Choroid plexus epithelial cell (primary cell): Measurements from ENCODE around the gene SSBP2.
"Not testable (repeated sequence)": the region's sequence is repeated elsewhere in the genome, so short reads cannot be mapped to it uniquely, and the experiment has no call there.

Source experiments
- DNase-seq: peaks from one replicate; pipeline ENCODE4 v3.0.0-alpha.2; 2010; ENCODE audit warnings: low read depth
- H3K4me3 ChIP-seq: 2 replicates; pipeline ENCODE4 v1.5.1; 2011; ENCODE audit warnings: low read depth, mild to moderate bottlenecking, control low read depth, low read length, moderate library complexity
- TF ChIP-seq, protein P1 (sequence below): conservative IDR thresholded peaks from 2 replicates; pipeline ENCODE4 v1.5.1; 2011; ENCODE audit warnings: low read depth, mild to moderate bottlenecking, control low read depth, inconsistent platforms, low read length, moderate library complexity

SSBP2 gene

DNA sequence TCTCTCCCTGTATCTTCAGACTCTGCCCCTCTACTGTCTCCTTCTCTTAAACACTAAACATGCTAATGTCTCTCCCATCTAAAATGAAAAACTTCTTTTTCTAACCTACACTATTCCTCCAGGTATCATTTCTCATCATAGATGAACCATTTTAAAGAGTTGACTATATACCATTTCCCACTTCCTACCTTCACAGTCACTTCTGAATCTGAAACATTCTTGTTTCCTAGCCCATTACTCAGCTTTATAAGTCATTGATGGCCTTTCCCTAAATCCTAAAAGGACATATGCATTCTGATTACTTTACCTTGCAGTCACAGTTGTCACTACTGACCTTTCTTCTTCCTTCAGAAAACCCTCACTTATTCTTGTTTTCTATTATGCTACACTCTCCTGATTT is 118.2 kb downstream of the SSBP2 start:
- no peak overlapping the region for H3K4me3 ChIP-seq
- TF ChIP-seq, protein P1, sequence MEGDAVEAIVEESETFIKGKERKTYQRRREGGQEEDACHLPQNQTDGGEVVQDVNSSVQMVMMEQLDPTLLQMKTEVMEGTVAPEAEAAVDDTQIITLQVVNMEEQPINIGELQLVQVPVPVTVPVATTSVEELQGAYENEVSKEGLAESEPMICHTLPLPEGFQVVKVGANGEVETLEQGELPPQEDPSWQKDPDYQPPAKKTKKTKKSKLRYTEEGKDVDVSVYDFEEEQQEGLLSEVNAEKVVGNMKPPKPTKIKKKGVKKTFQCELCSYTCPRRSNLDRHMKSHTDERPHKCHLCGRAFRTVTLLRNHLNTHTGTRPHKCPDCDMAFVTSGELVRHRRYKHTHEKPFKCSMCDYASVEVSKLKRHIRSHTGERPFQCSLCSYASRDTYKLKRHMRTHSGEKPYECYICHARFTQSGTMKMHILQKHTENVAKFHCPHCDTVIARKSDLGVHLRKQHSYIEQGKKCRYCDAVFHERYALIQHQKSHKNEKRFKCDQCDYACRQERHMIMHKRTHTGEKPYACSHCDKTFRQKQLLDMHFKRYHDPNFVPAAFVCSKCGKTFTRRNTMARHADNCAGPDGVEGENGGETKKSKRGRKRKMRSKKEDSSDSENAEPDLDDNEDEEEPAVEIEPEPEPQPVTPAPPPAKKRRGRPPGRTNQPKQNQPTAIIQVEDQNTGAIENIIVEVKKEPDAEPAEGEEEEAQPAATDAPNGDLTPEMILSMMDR: no peak
- no peak for DNase-seq

DNA sequence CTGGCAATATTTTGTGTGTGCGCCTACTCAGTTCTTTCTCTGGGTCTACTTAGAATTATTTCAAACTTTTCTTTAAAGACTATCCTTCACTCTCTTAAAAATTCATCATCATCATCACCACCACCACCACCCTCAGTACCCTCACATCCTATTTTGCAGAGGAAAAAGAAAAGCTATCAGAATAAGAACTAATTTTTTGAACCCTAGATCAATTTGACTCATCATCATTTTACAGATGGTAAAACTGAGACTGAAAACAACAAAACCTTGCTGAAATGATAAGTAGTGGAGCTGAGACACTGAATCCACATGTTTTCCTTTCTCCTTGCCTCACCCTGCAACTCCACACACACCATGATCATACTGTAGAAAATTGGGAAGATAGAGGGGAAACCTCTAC is 119.3 kb downstream of the SSBP2 start:
- DNase-seq: no peak
- TF ChIP-seq, protein P1: no peak
- no peak overlapping the region for H3K4me3 ChIP-seq

DNA sequence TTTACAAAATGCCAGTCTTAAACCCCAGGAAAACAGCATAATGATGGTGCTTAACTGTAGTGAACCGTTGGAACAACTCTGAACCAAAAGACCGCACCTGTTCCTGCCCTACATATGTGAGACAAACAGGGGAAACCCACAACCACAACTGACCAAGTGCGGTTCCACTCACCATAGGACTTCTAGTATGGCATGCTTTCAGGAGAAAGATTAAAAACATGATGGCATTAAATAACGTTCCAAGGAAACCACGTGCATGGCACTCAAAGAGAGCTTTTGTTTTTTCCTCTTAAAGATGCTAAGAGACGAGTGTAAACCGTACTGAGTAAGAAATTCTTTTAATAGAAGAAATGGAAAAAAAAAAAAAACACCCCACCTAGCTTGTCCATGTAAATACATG is 119.8 kb downstream of the SSBP2 start:
- no peak overlapping the region for H3K4me3 ChIP-seq
- TF ChIP-seq, protein P1: no peak
- DNase-seq: no peak

DNA sequence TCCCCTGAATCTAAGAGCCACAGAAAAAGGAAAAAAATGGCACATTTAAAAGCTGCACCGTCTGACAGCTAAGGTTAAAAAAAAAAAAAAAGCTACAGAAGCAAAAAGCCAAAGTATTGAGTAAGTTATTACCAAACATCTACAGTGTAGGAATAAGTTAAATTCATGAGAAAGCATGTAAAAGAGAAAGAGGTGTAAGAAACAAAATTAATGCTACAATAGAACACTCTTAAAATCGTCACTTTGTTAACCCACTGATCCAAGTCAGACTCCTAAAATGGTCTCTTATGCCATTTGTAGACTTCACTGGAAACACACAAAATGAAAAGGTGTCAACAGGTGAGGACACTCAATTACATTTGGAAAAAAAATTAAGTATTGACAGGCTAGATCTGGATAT is 120.2 kb downstream of the SSBP2 start:
- no peak overlapping the region for H3K4me3 ChIP-seq
- TF ChIP-seq, protein P1: no peak
- DNase-seq: no peak

DNA sequence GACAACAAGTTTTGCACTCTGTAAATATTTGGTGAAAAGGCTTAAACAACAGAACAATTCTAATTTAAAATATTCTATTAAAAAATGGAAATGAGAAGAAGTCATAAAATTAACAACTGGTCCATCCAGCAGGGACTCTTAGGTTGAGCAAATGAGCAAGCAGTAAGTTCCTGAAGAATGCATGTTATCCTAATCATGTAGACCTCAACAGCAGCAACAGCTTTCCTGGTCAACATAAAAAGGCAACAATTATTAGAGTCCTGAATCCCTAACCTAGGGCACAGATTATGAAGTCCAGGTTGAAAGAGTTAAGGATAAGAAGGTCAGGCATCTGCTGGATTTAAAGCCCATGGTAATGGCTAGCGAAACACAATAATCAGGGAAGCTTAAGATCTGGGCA is 120.9 kb downstream of the SSBP2 start:
- no peak overlapping the region for H3K4me3 ChIP-seq
- TF ChIP-seq, protein P1: no peak
- DNase-seq: no peak

DNA sequence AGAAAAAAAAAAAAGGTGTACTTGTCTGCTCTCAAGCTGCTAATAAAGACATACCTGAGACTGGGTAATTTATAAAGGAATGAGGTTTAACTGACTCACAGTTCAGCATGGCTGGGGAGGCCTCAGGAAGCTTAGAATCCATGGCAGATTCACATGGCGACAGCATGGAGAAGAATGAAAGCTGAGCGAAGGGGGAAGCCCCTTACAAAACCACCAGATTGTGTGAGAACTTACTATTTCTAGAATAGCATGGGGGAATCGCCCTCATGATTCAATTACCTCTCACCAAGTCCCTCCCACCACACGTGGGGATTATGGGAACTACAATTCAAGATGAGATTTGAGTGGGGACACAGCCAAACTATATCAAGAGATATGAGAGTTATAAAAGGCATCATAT is 122.8 kb downstream of the SSBP2 start:
- not testable (repeated sequence) for H3K4me3 ChIP-seq, DNase-seq

DNA sequence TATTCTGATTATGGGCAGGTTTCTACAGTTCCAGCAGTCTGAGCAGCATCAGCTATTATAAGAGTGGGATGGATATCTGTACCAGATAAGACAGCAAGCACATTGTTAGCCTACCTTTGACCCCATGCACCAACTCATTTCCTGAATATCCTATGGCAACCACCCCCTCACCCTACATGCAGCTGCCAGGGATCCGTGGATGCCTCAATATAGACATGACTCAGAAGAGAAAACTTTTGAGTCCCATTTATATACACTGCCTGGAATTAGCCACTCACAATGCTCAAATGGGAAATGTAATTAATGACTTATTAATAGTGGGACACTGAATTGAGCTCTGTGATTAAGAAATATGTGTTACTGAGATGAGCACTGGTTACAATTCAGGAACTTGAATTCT is 124.4 kb downstream of the SSBP2 start:
- TF ChIP-seq, protein P1: no peak
- DNase-seq: peak; percentile 82
- no peak overlapping the region for H3K4me3 ChIP-seq

DNA sequence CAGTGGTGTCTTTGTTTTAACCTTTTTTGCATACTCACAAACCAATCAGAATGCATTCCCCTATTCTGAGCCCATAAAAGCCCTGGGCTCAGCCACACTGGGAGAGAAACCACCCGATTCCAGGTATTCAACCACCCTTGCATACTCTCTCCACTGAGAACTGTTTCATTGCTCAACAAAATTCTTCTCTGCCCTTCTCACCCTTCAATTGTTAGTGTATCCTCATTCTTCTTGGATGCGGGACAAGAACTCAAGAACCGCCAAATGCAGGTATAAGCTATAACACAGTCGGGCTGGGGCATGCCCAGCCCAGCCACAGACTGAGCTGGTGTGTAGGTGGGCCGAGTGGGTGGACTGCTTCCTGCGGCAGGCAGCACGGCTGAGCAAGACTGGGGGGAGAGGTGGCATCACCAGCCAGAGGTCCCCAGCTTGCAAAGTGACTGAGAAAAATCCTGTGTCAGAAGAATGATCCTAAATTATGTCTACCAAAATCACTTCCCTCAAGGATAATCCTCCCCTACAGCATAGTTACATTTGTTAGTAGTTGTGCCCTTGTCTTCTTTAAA is 141.0 kb downstream of the SSBP2 start:
- no peak for DNase-seq
- H3K4me3 ChIP-seq: no peak overlapping the region
- TF ChIP-seq, protein P1: no peak
